ENCODE results near the gene GMCL2. TPM values are rescaled to one million over a fixed set of nuclear protein-coding genes. Genes with fewer than 3 reads are reported as not detected.

GMCL2 gene
- total RNA-seq, 4 donors from 2014 or later, result not detected

GRCh38 chr5:178141550-178141949 lies 45.6 kb downstream of the GMCL2 start:
- Histone ChIP-seq H3K36me3 (peaks cover 36 to 95% (median 83%) of the 10 kb centered on the region in 4 donors), H3K27ac (replicated peaks in 1 of 4) (no peak overlapping the region), H3K4me3 (no peak overlapping the region), H3K9me3 (no peaks in the 10 kb centered on the region), H3K27me3 (no peaks in the 10 kb centered on the region), H3K4me1 (peaks cover 0 to 20% (median 18%) of the 10 kb centered on the region in 4 donors)
- no peak for TF ChIP-seq CTCF (IDR thresholded peaks at IDR 0.05)
- TF ChIP-seq POLR2AphosphoS5 (IDR thresholded peaks at IDR 0.05), result no peak
- no peak for TF ChIP-seq POLR2A (IDR thresholded peaks at IDR 0.05; ENCODE audit: low read depth)
- no peak for TF ChIP-seq EP300 (IDR thresholded peaks at IDR 0.05)
- intact Hi-C loops (cut with DNase I), result no loop called here
- 96% methylated on average over 4 of the region's 4 CpGs for WGBS
- no peak for DNase-seq (ENCODE audit: extremely low spot score)

- WGBS, result 76% methylated on average over 12 of the region's 12 CpGs
- Histone ChIP-seq H3K27ac (replicated peaks in 1 of 4) (no peak overlapping the region), H3K4me3 (no peak overlapping the region), H3K36me3 (peaks cover 23 to 93% (median 75%) of the 10 kb centered on the region in 4 donors), H3K27me3 (no peaks in the 10 kb centered on the region), H3K4me1 (peaks cover 0 to 7% (median 4%) of the 10 kb centered on the region in 4 donors), H3K9me3 (no peaks in the 10 kb centered on the region)
- no peak for DNase-seq (ENCODE audit: extremely low spot score)
- TF ChIP-seq CTCF (IDR thresholded peaks at IDR 0.05) (no peak), POLR2AphosphoS5 (IDR thresholded peaks at IDR 0.05) (no peak), POLR2A (IDR thresholded peaks at IDR 0.05; ENCODE audit: low read depth) (no peak), EP300 (IDR thresholded peaks at IDR 0.05) (no peak)
- intact Hi-C loops (cut with DNase I), result no loop called here
These were observed 49.2 kb downstream of the GMCL2 start for GRCh38 chr5:178137991-178138390.

- no peak for DNase-seq (ENCODE audit: extremely low spot score)
- Histone ChIP-seq H3K4me3 (no peak overlapping the region), H3K9me3 (no peaks in the 10 kb centered on the region), H3K4me1 (peaks cover 3 to 5% (median 5%) of the 10 kb centered on the region in 4 donors), H3K36me3 (peaks cover 23 to 83% (median 65%) of the 10 kb centered on the region in 4 donors), H3K27ac (replicated peaks in 1 of 4) (no peak overlapping the region), H3K27me3 (no peaks in the 10 kb centered on the region)
- intact Hi-C loops (cut with DNase I), result no loop called here
- WGBS, result 81% methylated on average over 10 of the region's 10 CpGs
- TF ChIP-seq POLR2A (IDR thresholded peaks at IDR 0.05; ENCODE audit: low read depth) (no peak), EP300 (IDR thresholded peaks at IDR 0.05) (no peak), POLR2AphosphoS5 (IDR thresholded peaks at IDR 0.05) (no peak), CTCF (IDR thresholded peaks at IDR 0.05) (no peak)
These were observed 50.2 kb downstream of the GMCL2 start for GRCh38 chr5:178136990-178137389.

Other genes with a start within 250 kb of the GMCL2 start
- not detected for gene PROP1, start 191.1 kb downstream of the GMCL2 start, total RNA-seq
- 1 to 10 TPM; 1.7 to 4.3 (median 2.2) TPM for gene N4BP3, start 73.8 kb downstream of the GMCL2 start, total RNA-seq
- 10 to 100 TPM; 43.2 to 53.9 (median 45.4) TPM for gene RMND5B, start 56.4 kb downstream of the GMCL2 start, total RNA-seq
- 100 to 1,000 TPM; 109 to 215 (median 162) TPM for gene NHP2, start 33.5 kb downstream of the GMCL2 start, total RNA-seq
- gene HNRNPAB, start 17.2 kb upstream of the GMCL2 start, total RNA-seq, result 100 to 1,000 TPM in 3 of 4 donors, 10 to 100 TPM in 1; 98.4 to 135 (median 104) TPM
- 10 to 100 TPM; 27.4 to 45.1 (median 37.5) TPM for gene PHYKPL, start 45.4 kb upstream of the GMCL2 start, total RNA-seq